T-helper 17 cell (primary cell): ENCODE data around the gene PREX1. TPM values are rescaled to one million over a fixed set of nuclear protein-coding genes. Genes with fewer than 3 reads are reported as not detected.
A peak's percentile ranks its signal among the peaks of the same experiment; 100 is the strongest.
"Not testable (repeated sequence)": the region's sequence is repeated elsewhere in the genome, so short reads cannot be mapped to it uniquely, and the experiment has no call there.

Experiments
- ATAC-seq: fragments of 150-1000 bp; cut with Tn5 transposase; 2 replicates; pipeline ENCODE4 v1.10.0; 2021; ENCODE audit warnings: mild to moderate bottlenecking, moderate library complexity
- DNase-seq, 3 donors: peaks; one replicate each; pipeline versions ENCODE4 v3.0.0 to v3.0.0-alpha.2; 2020 to 2021
- H3K9me3 ChIP-seq: one replicate; pipeline ENCODE4 v1.7.0; 2013; ENCODE audit warnings: low read length, mild to moderate bottlenecking; ENCODE audit not compliant: control insufficient read depth, poor library complexity, severe bottlenecking
- H3K27ac Mint-ChIP-seq: one replicate; pipeline ENCODE4 v1.8.0; 2022; ENCODE audit warnings: mild to moderate bottlenecking, moderate library complexity, mixed read lengths
- H3K27me3 Mint-ChIP-seq: one replicate; pipeline ENCODE4 v1.8.0; 2022; ENCODE audit warnings: mixed read lengths
- H3K36me3 Mint-ChIP-seq: one replicate; pipeline ENCODE4 v1.8.0; 2022; ENCODE audit warnings: low read depth, mixed read lengths
- H3K4me1 Mint-ChIP-seq: one replicate; pipeline ENCODE4 v1.8.0; 2022; ENCODE audit warnings: mild to moderate bottlenecking, mixed read lengths
- H3K4me3 Mint-ChIP-seq: one replicate; pipeline ENCODE4 v1.8.0; 2022; ENCODE audit warnings: mild to moderate bottlenecking, moderate library complexity, mixed read lengths
- total RNA-seq, 4 donors: library from RNA in 2 of 4; stranded (reverse) in 2 of 4; gene quantifications; one replicate each; pipeline ENCODE4 v1.2.3 and lab custom pipeline; 2022 to 2026

The PREX1 gene
- total RNA-seq, 2 donors from 2014 or later = 188 to 200 TPM

DNA sequence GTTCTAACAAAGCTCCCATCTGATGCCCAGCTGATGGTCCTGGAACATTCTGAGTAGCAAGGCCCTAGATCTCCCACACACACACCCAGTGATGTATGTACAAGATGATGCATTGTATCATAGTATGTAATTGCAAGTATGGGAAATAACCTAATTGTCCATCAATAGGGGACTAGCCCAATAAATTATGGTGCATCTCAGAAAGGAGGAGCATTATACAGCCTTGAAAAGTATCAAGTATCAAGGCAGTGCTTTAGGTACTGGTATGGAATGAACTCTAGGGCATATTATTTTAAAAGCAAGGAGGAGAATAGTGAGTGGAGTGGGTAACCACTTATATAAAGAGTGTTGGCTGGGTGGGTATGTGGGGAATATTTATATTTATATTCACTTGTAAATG is 24.8 kb upstream of the PREX1 start:
- no peak overlapping the region for H3K27ac Mint-ChIP-seq
- peaks cover 7% of the 10 kb centered on the region for H3K4me1 Mint-ChIP-seq
- no peak for ATAC-seq
- DNase-seq = no peak
- H3K36me3 Mint-ChIP-seq = no peaks in the 10 kb centered on the region
- no peak overlapping the region for H3K4me3 Mint-ChIP-seq
- H3K27me3 Mint-ChIP-seq = peaks cover 5% of the 10 kb centered on the region
- H3K9me3 ChIP-seq = no peaks in the 10 kb centered on the region

DNA sequence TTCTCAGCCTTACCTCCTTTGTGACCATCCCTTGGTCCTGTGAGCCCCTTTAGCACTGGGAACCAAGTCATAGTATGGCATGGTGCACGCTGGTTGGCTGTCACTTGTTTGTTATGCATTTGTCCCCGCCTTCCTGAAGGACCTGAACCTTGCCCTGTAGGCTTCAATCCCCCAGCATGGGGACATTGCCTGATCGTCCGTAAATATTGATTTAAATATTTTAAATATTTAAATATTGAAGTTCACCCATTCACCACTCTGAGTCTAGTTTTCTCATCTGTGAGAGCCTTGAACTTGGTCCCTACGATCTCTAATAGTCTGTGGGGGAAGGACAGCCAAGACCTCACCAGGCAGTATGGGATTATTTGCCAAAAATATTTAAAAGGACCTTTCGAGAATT is 23.8 kb upstream of the PREX1 start:
- H3K36me3 Mint-ChIP-seq = no peaks in the 10 kb centered on the region
- no peak overlapping the region for H3K27ac Mint-ChIP-seq
- peaks cover 5% of the 10 kb centered on the region for H3K27me3 Mint-ChIP-seq
- H3K4me1 Mint-ChIP-seq = peaks cover 12% of the 10 kb centered on the region
- DNase-seq = no peak
- no peaks in the 10 kb centered on the region for H3K9me3 ChIP-seq
- no peak for ATAC-seq
- H3K4me3 Mint-ChIP-seq = no peak overlapping the region

DNA sequence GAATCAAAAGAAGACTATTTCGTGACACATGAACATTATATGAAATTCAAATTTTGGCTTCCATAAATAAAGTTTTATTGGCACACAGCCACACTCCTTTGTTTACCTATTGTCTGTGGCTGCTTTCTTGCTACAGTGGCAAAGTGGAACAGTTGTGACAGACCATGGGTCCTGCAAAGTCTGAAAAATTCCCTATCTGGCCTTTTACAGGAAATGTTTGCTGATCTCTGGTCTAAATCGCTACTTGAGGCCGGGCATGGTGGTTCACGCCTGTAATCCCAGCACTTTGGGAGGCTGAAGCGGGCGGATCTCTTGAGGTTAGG is 23.1 kb upstream of the PREX1 start:
- no peak overlapping the region for H3K27ac Mint-ChIP-seq
- no peak overlapping the region for H3K4me3 Mint-ChIP-seq
- ATAC-seq (no peak), DNase-seq (no peak)
- H3K4me1 Mint-ChIP-seq = peaks cover 14% of the 10 kb centered on the region
- H3K9me3 ChIP-seq = no peaks in the 10 kb centered on the region
- H3K27me3 Mint-ChIP-seq = peaks cover 5% of the 10 kb centered on the region
- H3K36me3 Mint-ChIP-seq = no peaks in the 10 kb centered on the region

DNA sequence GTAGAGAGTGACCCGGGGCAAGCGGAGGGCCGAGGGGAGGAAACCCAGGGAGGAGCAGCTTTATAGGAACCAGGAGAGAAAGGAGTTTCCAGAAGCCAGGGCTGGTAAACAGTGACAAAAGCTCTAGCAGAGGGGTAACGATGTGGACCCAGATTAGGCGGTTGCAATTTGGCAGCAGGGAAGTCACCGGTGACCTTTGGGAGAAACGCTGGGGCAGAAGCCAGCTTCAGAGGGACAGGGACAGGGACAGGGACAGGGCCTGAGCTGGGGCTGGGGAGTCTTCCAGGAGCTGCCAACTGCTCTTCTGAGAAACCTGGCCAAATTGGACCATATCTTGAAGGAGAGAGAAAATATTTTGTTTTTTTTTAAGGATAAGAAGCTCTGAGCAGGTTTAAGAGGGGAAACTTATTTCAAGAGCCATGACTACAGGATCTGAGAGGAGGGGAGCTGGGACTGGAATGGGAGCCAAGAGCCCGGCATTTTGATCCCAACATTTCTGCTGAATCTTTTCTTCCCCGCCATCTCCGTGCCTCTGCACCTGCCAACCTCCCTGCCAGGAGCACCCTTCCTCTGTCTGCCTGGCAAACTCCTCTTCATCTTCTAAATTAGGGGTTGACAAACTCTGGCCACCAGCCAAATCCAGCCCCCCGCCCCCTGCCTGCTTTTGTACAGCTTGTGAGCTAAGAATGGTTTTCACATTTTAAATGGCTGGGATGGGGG is 22.6 kb upstream of the PREX1 start:
- no peak overlapping the region for H3K27ac Mint-ChIP-seq

DNA sequence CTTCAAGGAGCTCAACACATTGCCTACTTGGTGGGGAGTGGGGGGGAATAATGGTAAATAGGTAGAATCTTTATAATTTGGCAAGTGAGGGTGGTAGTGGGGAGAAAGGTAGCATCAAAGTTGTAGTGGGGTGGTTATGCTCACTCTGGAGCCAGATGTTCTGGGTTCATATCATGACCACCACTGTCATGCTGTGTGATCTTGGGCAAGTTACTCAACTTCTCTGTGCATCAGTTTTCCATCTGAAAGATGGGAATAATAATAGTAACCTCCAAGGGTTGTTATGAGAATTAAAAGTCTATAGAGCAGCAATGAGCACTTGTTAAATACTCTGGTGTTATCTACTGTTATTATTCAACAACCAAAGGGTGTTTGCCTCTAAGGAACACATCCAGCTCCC is 22.0 kb upstream of the PREX1 start:
- Mint-ChIP-seq H3K36me3 (no peaks in the 10 kb centered on the region), H3K27ac (no peak overlapping the region), H3K27me3 (peaks cover 5% of the 10 kb centered on the region), H3K4me1 (peaks cover 17% of the 10 kb centered on the region), H3K4me3 (no peak overlapping the region)
- ATAC-seq (no peak), DNase-seq (no peak)
- H3K9me3 ChIP-seq = no peaks in the 10 kb centered on the region

More for the DNA sequence above, 22.6 kb upstream of the PREX1 start:
- peaks cover 14% of the 10 kb centered on the region for H3K4me1 Mint-ChIP-seq
- H3K9me3 ChIP-seq = no peaks in the 10 kb centered on the region
- no peak for ATAC-seq
- peaks cover 5% of the 10 kb centered on the region for H3K27me3 Mint-ChIP-seq
- H3K4me3 Mint-ChIP-seq = no peak overlapping the region
- no peaks in the 10 kb centered on the region for H3K36me3 Mint-ChIP-seq
- DNase-seq = no peak

DNA sequence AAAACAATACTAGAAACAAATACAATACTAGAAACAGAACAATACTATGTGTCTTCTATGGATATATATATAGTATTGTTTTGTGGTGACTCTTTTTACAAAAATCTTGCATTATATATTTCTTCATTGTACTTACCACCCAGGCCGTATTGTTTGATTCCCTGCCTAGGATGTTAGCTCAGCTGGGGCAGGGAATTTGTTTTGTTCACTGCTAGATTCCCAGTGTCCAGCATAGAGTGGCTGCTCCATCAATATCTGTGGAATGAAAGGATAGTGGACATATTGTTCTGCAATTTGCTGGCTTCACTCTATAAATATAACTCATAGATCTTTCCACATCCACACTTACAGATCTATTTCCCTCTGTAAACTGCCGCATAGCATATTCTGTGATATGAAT is 21.5 kb upstream of the PREX1 start:
- DNase-seq (no peak), ATAC-seq (no peak)
- Mint-ChIP-seq H3K36me3 (no peaks in the 10 kb centered on the region), H3K4me1 (peaks cover 17% of the 10 kb centered on the region), H3K27ac (no peak overlapping the region), H3K4me3 (no peak overlapping the region), H3K27me3 (peaks cover 5% of the 10 kb centered on the region)
- no peaks in the 10 kb centered on the region for H3K9me3 ChIP-seq

DNA sequence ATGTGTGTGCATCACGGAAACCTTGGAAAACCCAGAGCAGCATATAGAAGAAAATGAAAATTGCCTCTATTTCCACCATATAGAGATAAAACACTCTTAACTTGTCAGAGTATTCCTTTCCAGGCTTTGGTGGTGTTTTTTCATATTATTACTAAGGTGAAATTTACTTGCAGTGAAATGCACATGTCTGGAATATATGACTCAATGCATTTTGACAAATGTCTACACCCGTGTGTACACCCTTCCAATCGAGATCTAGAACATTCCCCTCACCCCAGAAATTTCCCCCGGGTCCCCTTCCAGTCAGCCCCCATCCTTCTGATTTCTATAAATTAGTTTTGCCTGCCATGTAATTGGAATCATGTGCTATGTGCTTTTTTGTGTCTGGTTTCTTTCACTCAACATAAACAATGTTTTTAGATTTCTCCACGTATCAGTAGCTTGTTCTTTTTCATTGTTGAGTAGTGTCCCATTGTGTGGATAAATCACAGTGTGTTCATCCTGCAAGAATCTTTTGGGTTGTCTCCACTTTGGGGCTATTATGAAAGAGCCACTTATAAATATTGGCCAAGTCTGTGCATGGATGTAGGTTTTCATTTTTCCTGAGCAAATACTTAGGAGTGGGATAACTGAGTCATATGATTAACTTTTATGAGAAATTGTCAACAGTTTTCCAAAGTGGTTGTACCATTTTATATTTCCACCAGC is 19.9 kb upstream of the PREX1 start:
- peaks cover 5% of the 10 kb centered on the region for H3K27me3 Mint-ChIP-seq
- no peak overlapping the region for H3K27ac Mint-ChIP-seq
- H3K36me3 Mint-ChIP-seq = no peaks in the 10 kb centered on the region
- H3K4me1 Mint-ChIP-seq = peaks cover 14% of the 10 kb centered on the region
- ATAC-seq (no peak), DNase-seq (no peak)
- H3K4me3 Mint-ChIP-seq = no peak overlapping the region
- H3K9me3 ChIP-seq = no peaks in the 10 kb centered on the region

DNA sequence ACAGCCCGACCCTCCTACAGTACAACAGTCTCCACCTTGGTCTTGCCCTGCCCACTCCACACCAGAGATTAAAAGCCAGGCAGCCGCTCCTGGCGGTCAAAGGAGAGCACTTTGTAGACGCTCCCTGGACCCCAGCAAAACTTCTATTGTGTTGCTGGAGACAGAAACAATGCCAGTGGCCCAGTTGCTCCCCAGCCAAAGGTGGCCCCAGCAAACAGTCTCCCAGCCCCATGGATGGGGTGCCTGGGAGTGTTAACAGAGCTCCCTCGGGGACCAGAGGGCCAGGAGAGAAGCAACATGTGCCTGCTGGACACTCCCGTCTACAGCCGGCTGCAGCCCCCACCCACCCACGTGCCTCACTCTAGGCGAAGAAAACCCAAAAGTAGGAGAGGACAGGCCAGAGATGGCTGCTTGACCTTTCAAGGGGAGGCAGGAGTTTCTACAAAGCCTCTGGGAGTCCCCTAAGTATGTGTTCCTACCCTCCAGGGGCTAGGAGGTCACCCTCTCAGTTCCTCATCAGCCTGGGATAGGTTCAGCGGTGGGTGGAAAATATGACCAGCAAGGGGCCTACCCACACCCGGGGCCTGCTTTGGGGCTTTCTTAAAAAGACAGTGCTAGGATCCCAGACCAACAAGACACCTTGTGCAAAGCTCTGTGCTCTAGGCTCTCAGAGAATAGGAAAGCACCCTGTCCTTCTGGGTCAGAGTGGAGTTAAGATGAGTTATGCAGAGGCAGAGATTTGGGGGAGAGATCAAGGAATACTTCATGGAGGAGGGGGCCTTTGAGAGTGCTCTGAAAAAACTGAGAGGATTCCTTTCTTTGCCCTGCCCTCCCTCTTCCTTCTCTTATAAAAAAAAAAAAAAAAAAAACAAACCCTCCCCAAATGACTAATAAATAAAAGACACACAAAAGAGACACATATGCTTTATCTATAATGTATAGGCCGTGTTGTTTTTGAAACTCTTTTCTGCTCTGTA is 19.0 kb upstream of the PREX1 start:
- Mint-ChIP-seq H3K4me3 (no peak overlapping the region), H3K36me3 (no peaks in the 10 kb centered on the region), H3K27me3 (peaks cover 5% of the 10 kb centered on the region), H3K27ac (no peak overlapping the region), H3K4me1 (peaks cover 14% of the 10 kb centered on the region)
- DNase-seq (no peak), ATAC-seq (peak; percentile 21)
- H3K9me3 ChIP-seq = no peaks in the 10 kb centered on the region

DNA sequence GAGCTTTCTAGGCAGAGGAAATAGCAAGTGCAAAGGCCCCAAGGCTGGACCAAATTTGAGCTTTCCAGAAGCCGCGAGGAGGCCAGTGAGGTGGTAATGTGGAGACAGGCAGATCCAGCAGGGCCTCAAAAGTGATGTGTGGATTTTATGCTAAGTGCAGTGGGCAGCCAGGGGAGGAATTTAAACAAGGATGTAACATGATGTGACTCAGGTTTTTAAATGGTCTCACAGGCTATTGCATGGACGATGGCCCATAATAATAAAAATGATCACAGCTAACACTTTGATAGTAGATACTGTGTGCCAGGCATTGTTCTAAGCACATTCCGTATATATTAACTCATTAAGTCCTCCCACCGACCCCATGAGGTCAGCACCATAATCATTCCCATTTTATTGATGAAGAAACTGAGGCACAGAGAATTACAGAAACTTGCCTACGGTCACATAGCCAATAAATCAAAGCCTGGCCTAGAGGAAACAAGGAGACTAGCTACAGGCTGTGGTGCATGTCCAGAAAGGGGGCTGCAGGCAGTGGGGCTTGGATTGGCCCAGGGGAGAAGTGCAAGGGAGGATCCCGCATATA is 18.0 kb upstream of the PREX1 start:
- ATAC-seq (no peak), DNase-seq (no peak)
- H3K4me1 Mint-ChIP-seq = peaks cover 14% of the 10 kb centered on the region
- peaks cover 5% of the 10 kb centered on the region for H3K27me3 Mint-ChIP-seq
- H3K27ac Mint-ChIP-seq = no peak overlapping the region
- no peaks in the 10 kb centered on the region for H3K36me3 Mint-ChIP-seq
- H3K4me3 Mint-ChIP-seq = no peak overlapping the region
- no peaks in the 10 kb centered on the region for H3K9me3 ChIP-seq

DNA sequence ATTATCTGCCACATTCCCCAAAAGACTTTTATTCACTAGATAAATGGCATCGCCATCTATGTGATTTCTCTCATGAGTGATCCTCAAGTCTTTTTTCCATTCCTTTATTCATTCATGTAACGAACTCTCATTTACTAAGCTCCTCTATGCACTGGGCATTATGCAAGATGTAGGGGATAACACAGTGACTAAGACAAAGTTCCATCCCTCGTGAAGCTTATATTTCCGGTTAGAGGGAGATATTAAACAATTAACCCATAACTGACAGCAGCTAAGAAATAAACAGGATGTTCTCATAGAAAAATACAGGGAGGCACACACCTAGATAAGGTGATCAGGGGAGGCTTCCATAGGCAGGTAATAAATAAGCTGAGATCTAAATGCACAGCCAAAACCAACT is 17.2 kb upstream of the PREX1 start:
- ATAC-seq (no peak), DNase-seq (no peak)
- Mint-ChIP-seq H3K27ac (no peak overlapping the region), H3K4me1 (peaks cover 14% of the 10 kb centered on the region), H3K4me3 (no peak overlapping the region), H3K27me3 (peaks cover 2% of the 10 kb centered on the region), H3K36me3 (no peaks in the 10 kb centered on the region)
- H3K9me3 ChIP-seq = no peaks in the 10 kb centered on the region

DNA sequence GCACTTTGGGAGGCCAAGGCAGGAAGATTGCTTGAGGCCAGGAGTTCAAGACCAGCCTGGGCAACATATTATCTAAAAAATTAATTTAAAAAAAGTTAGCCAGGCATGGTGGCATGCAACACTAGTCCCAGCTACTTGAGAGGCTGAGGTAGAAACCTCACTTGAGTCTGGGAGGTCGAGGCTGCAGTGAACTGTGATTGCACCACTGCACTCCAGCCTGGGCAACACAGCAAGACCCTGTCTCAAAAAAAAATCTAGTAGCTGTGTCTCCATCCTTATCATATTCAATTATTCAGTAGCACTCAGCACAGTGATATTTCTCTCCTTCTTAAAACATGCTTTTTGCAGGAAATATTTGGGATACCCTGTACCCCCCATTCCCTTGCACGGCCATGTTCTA is 16.1 kb upstream of the PREX1 start:
- H3K9me3 ChIP-seq, H3K36me3 Mint-ChIP-seq, ATAC-seq, H3K27me3 Mint-ChIP-seq, H3K4me3 Mint-ChIP-seq, H3K27ac Mint-ChIP-seq, DNase-seq: not testable (repeated sequence)
- peaks cover 22% of the 10 kb centered on the region for H3K4me1 Mint-ChIP-seq

DNA sequence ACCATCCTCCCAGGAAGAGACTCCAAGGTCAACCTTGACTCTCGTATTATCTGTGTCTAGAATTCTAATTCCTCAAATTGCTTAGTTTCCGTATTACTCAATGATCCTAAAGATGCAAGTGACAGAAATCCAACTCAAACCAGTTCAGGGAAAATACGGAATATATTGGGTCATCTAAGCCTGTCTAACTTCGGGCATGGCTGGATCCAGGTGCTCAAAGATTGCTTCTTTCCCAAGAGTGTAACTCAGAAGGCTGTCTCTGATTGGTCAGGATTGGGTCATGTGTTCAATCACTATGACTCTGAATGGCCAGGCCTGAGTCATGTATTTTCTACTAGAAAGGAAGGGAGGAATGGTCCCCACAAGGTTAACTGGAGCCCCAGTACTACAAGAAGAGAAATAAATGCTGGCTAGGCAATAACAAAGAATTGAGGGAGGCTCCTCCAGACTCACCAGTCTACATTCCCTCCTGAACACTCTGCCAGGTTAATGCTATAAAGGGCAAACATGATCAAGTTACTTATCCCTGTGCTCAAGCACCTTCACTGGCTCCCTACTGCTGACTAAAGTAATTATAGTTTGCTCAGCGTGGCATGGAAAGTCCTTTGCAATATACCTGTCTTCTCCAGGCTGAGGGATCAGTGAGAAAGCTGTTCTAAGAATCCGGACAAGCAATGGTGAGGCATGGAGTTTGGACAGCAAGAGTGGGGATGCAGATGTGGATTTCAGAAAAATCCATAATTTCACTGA is 15.4 kb upstream of the PREX1 start:
- H3K4me1 Mint-ChIP-seq = peaks cover 22% of the 10 kb centered on the region
- no peaks in the 10 kb centered on the region for H3K9me3 ChIP-seq
- H3K4me3 Mint-ChIP-seq = no peak overlapping the region
- DNase-seq (no peak), ATAC-seq (no peak)
- H3K36me3 Mint-ChIP-seq = no peaks in the 10 kb centered on the region
- no peaks in the 10 kb centered on the region for H3K27me3 Mint-ChIP-seq
- no peak overlapping the region for H3K27ac Mint-ChIP-seq
